ENCODE measurements around the gene KATNAL1.

Gene KATNAL1

DNA sequence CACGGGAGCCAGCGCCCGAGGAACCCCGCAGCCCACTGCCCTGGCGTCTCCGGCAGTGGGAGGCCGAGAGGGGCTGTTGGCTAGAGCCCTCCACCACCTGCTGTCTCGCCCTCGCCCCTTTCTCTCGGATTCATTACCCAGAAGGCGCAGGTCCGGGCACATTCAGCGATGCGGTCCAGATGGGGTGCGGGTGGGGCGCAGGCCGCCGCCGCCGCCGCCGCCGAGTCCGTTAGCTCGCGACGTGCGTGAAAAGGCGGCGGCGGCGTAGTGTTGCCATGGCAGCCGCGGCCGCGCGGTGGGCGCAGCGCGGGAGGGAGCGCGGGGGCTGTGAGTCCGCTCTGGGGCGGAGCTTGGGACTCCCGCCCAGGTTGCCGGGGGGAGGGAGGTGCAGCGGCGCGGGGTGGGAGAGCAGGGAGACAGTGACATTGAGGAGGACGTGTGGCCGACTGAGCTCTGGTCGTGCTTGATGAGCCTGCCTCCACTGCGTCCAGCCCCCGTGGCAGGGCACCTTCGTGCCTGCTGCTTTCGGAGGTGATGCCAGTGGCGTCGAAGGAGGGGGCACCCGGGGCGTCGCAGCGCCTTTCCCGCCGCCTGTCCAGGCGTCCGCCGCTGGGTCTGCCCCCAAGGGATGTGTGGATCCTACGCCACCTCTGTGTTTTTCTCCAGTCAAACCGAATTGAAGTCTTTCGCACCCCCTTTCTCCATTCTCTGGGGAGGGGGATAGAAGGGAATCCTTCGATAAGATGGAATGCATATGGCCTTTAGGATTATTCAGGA, at the start of gene KATNAL1:
KATNAL1 (minus strand) TSS at position 358 of the 777 bp plus-strand sequence. CDS start 23,774 bp downstream, outside the sequence.
- CTCF ChIA-PET, result interaction anchor here (0.6 to 1.9 kb wide), 3 partner anchors 42 to 175 kb away, joined by 3 to 6 read pairs (median 5); no protein-coding TSS in a partner anchor

DNA sequence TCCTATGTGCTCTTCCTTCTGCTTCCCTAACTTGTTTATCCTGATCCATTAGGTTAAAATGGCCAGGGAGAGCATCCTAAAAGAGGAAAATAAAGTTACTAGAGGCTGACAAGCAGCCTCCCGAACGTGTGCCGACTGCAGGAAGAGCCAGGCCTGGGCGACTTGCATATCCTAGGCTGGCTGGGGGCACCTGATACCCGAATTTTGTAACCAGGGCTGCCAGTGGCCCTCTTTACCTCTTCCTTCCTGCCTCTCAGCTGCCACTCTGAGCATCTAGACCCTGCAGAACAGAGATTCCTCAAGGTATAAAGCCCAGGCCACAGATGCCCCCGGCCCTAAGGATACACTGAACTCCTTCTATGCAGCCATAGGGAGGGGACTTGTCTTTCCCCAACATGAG, 48.5 kb upstream of the KATNAL1 start:
- H3K27ac ChIP-seq, result no peak overlapping the region
- CTCF ChIA-PET, result no interaction called here
- DNase-seq (ENCODE audit: low spot score), result no peak
- POLR2A ChIA-PET (ENCODE audit: low non-redundant PET), result no interaction called here
- TF ChIP-seq, protein P1, sequence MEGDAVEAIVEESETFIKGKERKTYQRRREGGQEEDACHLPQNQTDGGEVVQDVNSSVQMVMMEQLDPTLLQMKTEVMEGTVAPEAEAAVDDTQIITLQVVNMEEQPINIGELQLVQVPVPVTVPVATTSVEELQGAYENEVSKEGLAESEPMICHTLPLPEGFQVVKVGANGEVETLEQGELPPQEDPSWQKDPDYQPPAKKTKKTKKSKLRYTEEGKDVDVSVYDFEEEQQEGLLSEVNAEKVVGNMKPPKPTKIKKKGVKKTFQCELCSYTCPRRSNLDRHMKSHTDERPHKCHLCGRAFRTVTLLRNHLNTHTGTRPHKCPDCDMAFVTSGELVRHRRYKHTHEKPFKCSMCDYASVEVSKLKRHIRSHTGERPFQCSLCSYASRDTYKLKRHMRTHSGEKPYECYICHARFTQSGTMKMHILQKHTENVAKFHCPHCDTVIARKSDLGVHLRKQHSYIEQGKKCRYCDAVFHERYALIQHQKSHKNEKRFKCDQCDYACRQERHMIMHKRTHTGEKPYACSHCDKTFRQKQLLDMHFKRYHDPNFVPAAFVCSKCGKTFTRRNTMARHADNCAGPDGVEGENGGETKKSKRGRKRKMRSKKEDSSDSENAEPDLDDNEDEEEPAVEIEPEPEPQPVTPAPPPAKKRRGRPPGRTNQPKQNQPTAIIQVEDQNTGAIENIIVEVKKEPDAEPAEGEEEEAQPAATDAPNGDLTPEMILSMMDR (conservative IDR thresholded peaks at IDR 0.05; ENCODE audit: low read depth), result no peak

More for the DNA sequence above, at the start of gene KATNAL1:
- TF ChIP-seq, protein P1 (conservative IDR thresholded peaks at IDR 0.05; ENCODE audit: low read depth), result no peak
- peak; percentile 49 for DNase-seq (ENCODE audit: low spot score)
- H3K27ac ChIP-seq, result peak within 1 kb of the TSS; percentile 89
- POLR2A ChIA-PET (ENCODE audit: low non-redundant PET), result interaction anchor here (0.6 kb wide), 1 partner anchor 331 kb away, joined by 3 read pairs; no protein-coding TSS in a partner anchor

DNA sequence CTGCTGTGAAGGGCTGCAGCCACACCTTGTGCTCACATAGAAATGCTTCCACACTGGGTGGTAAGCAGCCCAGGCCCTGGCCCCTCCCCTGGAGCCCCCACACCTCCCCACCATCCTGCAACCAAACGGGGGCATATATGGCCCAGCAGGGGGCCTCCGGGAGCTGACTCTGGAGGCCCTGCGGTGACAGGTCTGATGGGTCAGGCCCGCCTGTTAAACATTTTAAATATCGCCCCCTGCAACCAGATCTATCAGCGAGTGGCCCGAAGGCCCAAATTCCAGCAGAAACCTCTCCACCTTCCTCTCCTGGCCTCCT, 48.0 kb upstream of the KATNAL1 start:
- no peak for DNase-seq (ENCODE audit: low spot score)
- TF ChIP-seq, protein P1 (conservative IDR thresholded peaks at IDR 0.05; ENCODE audit: low read depth), result no peak
- ChIA-PET POLR2A (ENCODE audit: low non-redundant PET) (no interaction called here), CTCF (no interaction called here)
- H3K27ac ChIP-seq, result no peak overlapping the region

DNA sequence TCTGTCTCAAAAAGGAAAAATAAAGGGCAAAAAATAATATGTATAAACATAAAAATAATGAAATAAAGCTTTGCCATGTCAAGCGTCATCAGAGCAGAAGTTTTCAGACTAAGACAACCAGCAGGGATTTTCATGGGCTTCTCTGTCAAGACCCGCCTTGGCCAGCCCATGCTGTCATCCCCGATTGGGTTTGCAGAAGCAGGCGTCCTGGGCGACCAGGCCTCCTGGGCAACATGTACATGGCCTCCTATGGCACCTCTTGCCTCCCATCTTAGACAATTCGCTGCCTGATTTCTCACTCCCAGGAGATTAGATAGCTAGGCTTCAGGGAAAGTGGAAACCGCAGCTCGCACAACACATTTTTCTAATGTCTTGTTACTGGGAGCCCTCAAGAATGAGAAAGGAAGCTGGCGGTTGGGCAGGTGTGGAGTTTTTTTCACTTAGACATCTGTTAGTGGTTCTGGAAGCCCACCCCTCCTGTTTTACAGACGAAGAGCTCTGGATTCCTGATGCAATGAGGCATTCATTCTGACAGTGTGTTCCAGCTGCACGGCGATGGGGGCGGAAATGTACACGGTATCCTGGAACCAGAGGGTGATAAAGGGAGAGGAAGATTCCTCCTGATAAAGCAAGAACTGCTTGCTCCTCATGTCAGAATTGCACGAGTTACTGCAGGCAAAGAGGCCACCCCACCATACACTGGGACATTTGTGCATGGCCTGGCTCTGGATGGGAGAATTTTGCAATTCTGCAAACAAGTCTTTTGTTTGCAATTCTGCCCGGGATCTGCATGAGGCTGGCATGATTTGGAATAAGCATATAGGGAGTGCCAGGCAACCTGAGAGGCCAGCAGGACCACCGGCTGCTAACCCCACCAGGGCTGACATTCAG, 47.4 kb upstream of the KATNAL1 start:
- DNase-seq (ENCODE audit: low spot score), result no peak
- no peak overlapping the region for H3K27ac ChIP-seq
- ChIA-PET POLR2A (ENCODE audit: low non-redundant PET) (no interaction called here), CTCF (no interaction called here)
- TF ChIP-seq, protein P1 (conservative IDR thresholded peaks at IDR 0.05; ENCODE audit: low read depth), result no peak

DNA sequence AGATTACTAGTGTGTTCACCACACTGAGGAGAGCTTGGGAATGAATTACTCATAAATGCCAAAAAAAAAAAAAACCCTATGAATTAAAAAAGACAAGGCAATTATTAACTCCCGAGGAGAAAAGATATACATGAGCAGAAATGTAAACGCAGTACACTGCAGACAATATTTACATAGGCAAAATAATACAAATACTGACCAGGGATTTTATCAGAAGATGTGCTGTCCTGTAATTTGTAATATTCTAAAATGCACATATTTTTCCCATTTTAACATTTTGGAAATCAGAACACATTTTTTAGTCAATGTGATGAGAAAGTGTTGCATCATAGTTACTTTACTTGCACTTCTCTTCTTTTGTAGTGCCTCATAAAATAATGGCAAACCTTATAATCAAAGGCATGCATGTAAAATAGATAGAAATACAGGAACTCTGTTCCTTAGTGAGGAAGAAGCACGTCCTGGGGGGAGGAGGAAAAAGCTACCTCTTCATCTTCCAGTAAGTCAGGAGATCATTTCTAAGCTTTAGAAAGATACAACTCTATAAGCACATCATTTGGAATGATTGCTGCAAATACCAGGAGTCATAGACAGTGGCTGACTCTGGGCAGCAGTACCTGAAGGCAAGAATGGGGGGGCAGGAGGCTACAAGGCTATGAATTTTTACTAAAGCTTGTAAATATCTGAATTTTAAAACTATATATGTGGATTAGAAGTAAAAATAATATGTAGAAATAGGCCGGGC, 46.3 kb upstream of the KATNAL1 start:
- ChIA-PET POLR2A (ENCODE audit: low non-redundant PET) (no interaction called here), CTCF (no interaction called here)
- TF ChIP-seq, protein P1 (conservative IDR thresholded peaks at IDR 0.05; ENCODE audit: low read depth), result no peak
- DNase-seq (ENCODE audit: low spot score), result no peak
- no peak overlapping the region for H3K27ac ChIP-seq

DNA sequence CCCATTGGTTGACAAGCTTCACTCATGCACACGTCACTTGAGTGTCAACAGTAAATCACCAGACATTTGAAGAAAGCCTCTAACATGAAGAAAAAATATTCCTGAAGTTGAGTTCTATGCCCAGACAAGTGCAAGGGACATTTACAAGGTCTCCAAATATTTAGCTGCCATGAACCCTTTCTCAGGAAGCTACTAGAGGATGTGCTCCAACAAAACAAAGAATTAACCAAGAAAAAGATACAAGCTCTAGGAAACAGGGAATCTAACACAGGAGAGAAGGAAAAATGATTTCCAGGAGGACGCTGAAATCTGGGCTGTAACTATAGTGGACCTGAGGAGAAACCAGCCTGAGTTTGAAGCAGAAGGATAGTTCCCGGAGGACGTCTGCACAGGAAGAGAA, 45.7 kb upstream of the KATNAL1 start:
- TF ChIP-seq, protein P1 (conservative IDR thresholded peaks at IDR 0.05; ENCODE audit: low read depth), result no peak
- H3K27ac ChIP-seq, result no peak overlapping the region
- POLR2A ChIA-PET (ENCODE audit: low non-redundant PET), result no interaction called here
- no peak for DNase-seq (ENCODE audit: low spot score)
- CTCF ChIA-PET, result no interaction called here

Data from RWPE1 (cell line).